HepG2 (cell line): ENCODE measurements around the gene HOXA5. TPM values are rescaled to one million over a fixed set of nuclear protein-coding genes. Genes with fewer than 3 reads are reported as not detected.

Experiments
- ARNT2 ChIP-seq: sonication (generic); formaldehyde crosslinking; IDR thresholded peaks from 2 replicates; pipeline ENCODE4 v1.8.0; 2022; ENCODE audit warnings: mild to moderate bottlenecking, low read depth, missing genetic modification reagents, moderate library complexity
- CC2D1A ChIP-seq: sonication (generic); formaldehyde crosslinking; IDR thresholded peaks from 2 replicates; pipeline ENCODE4 v1.8.1; 2023; ENCODE audit warnings: mild to moderate bottlenecking, missing genetic modification reagents
- DNMT1 ChIP-seq: sonication (generic); formaldehyde crosslinking; IDR thresholded peaks from 2 replicates; pipeline ENCODE4 v1.5.1; 2020; ENCODE audit warnings: mild to moderate bottlenecking, missing genetic modification reagents
- ELF1 ChIP-seq: sonication (generic); formaldehyde crosslinking; IDR thresholded peaks from 2 replicates; pipeline ENCODE4 v1.4.0; 2020; ENCODE audit warnings: missing genetic modification reagents
- SPEN ChIP-seq: sonication (generic); formaldehyde crosslinking; IDR thresholded peaks from 2 replicates; pipeline ENCODE4 v1.5.1; 2020; ENCODE audit warnings: low read depth, mild to moderate bottlenecking, missing genetic modification reagents
- ZNF10 ChIP-seq: sonication (generic); formaldehyde crosslinking; IDR thresholded peaks from 2 replicates; pipeline ENCODE4 v1.4.0; 2020; ENCODE audit warnings: mild to moderate bottlenecking, low read depth, missing genetic modification reagents, borderline replicate concordance
- ZNF263 ChIP-seq: sonication (generic); formaldehyde crosslinking; IDR thresholded peaks from 2 replicates; pipeline ENCODE4 v1.4.0; 2020; ENCODE audit warnings: missing genetic modification reagents
- ZNF619 ChIP-seq: sonication (generic); formaldehyde crosslinking; IDR thresholded peaks from 2 replicates; pipeline ENCODE4 v1.4.0; 2020; ENCODE audit warnings: mild to moderate bottlenecking, missing genetic modification reagents
- ZNF746 ChIP-seq: sonication (generic); formaldehyde crosslinking; IDR thresholded peaks from 2 replicates; pipeline ENCODE4 v1.8.0; 2022; ENCODE audit warnings: mild to moderate bottlenecking, missing genetic modification reagents
- ZNF883 ChIP-seq: sonication (generic); formaldehyde crosslinking; IDR thresholded peaks from 2 replicates; pipeline ENCODE4 v1.5.1; 2020; ENCODE audit warnings: mild to moderate bottlenecking, missing genetic modification reagents; ENCODE audit errors: not compliant biosample characterization
- polyA plus RNA-seq, 8 experiments: library from polyadenylated mRNA; depleted of rRNA in 3 of 8; stranded (reverse) in 7 of 8; unstranded in 1 of 8; fragments of >200 nt; fragmentation: Illumina TruSeq in 4 of 8; extraction: Trizol in 4 of 8; gene quantifications; 2 replicates each; pipeline versions ENCODE4 v1.2.1 to v1.2.3, GENCODE V29; 2011 to 2016; ENCODE audit warnings: low read depth in 4 of 8, missing spikeins in 1 of 8, mixed read lengths in 1 of 8; ENCODE audit not compliant: insufficient read depth in 1 of 8
- total RNA-seq, 5 experiments: library from RNA; depleted of rRNA; stranded (reverse); fragments of >200 nt; fragmentation: Illumina TruSeq; extraction: Trizol; gene quantifications; 2 replicates each; pipeline ENCODE4 v1.2.3, GENCODE V29; 2016; ENCODE audit warnings: low read depth in 1 of 5
- TF ChIP-seq, protein P1 (sequence below): sonication (generic); formaldehyde crosslinking; IDR thresholded peaks from 2 replicates; pipeline ENCODE4 v1.4.0; 2020; ENCODE audit warnings: mild to moderate bottlenecking, missing genetic modification reagents
- TF ChIP-seq, protein P2 (sequence below): sonication (generic); formaldehyde crosslinking; IDR thresholded peaks from 2 replicates; pipeline ENCODE4 v1.5.1; 2020; ENCODE audit warnings: mild to moderate bottlenecking, missing genetic modification reagents, moderate library complexity
- TF ChIP-seq, protein P3 (sequence below): sonication (generic); formaldehyde crosslinking; IDR thresholded peaks from 2 replicates; pipeline ENCODE4 v1.5.0; 2020; ENCODE audit warnings: missing genetic modification reagents, mild to moderate bottlenecking, borderline replicate concordance
- TF ChIP-seq, protein P4 (sequence below): sonication (generic); formaldehyde crosslinking; IDR thresholded peaks from 2 replicates; pipeline ENCODE4 v1.5.1; 2020; ENCODE audit warnings: mild to moderate bottlenecking, missing genetic modification reagents, moderate library complexity
- TF ChIP-seq, protein P5 (sequence below): sonication (generic); formaldehyde crosslinking; IDR thresholded peaks from 2 replicates; pipeline ENCODE4 v1.5.0; 2020; ENCODE audit warnings: missing genetic modification reagents
- TF ChIP-seq, protein P6 (sequence below): sonication (generic); formaldehyde crosslinking; conservative IDR thresholded peaks from 2 replicates; pipeline ENCODE4 v1.8.0; 2022; ENCODE audit warnings: missing genetic modification reagents

The HOXA5 gene
- total and polyA plus RNA-seq, 2 of the 13 experiments (the other 11 are each of a cell fraction or from before 2014, with no cell fraction given) = 3.2 to 3.6 TPM

DNA sequence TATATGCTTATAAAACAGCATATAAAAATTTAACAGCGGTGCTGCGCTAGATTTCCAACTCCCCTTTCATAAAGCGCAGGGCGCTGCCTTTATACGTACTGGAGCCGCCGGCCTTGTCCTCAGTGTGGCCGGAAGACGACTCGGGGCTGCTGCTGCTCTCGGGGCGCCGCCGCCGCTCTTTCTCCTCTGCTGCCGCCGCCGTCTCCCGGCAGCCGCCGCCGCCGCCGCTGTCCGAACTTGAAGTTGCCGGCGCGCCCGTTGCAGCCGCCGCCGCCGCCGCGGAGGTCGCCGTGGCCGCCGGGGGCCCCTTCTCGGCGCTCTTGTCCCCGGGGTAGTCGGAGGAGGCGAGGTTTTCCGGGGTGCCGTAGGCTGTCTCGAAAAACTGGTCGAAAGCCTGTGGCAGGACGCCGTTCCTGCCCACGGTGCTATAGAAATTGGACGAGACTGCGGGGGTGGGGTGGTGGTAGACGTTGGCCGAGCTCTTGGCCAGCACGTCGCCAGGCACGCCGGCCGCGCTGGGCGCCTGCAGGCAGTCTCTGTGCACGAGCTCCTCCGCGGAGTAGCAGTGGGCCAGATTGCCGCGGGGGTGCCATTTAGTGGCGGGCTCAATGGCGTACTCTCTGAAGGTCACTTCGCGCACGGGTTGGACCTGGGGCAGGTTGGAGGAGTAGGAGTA, 41.0 kb upstream of the HOXA5 start (continued):
- TF ChIP-seq, protein P1, sequence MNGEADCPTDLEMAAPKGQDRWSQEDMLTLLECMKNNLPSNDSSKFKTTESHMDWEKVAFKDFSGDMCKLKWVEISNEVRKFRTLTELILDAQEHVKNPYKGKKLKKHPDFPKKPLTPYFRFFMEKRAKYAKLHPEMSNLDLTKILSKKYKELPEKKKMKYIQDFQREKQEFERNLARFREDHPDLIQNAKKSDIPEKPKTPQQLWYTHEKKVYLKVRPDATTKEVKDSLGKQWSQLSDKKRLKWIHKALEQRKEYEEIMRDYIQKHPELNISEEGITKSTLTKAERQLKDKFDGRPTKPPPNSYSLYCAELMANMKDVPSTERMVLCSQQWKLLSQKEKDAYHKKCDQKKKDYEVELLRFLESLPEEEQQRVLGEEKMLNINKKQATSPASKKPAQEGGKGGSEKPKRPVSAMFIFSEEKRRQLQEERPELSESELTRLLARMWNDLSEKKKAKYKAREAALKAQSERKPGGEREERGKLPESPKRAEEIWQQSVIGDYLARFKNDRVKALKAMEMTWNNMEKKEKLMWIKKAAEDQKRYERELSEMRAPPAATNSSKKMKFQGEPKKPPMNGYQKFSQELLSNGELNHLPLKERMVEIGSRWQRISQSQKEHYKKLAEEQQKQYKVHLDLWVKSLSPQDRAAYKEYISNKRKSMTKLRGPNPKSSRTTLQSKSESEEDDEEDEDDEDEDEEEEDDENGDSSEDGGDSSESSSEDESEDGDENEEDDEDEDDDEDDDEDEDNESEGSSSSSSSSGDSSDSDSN (CRISPR knock-in tag) = 0 out of 2 replicates have a peak, but pooled peaks have one; percentile 21
- TF ChIP-seq, protein P2, sequence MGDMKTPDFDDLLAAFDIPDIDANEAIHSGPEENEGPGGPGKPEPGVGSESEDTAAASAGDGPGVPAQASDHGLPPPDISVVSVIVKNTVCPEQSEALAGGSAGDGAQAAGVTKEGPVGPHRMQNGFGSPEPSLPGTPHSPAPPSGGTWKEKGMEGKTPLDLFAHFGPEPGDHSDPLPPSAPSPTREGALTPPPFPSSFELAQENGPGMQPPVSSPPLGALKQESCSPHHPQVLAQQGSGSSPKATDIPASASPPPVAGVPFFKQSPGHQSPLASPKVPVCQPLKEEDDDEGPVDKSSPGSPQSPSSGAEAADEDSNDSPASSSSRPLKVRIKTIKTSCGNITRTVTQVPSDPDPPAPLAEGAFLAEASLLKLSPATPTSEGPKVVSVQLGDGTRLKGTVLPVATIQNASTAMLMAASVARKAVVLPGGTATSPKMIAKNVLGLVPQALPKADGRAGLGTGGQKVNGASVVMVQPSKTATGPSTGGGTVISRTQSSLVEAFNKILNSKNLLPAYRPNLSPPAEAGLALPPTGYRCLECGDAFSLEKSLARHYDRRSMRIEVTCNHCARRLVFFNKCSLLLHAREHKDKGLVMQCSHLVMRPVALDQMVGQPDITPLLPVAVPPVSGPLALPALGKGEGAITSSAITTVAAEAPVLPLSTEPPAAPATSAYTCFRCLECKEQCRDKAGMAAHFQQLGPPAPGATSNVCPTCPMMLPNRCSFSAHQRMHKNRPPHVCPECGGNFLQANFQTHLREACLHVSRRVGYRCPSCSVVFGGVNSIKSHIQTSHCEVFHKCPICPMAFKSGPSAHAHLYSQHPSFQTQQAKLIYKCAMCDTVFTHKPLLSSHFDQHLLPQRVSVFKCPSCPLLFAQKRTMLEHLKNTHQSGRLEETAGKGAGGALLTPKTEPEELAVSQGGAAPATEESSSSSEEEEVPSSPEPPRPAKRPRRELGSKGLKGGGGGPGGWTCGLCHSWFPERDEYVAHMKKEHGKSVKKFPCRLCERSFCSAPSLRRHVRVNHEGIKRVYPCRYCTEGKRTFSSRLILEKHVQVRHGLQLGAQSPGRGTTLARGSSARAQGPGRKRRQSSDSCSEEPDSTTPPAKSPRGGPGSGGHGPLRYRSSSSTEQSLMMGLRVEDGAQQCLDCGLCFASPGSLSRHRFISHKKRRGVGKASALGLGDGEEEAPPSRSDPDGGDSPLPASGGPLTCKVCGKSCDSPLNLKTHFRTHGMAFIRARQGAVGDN = 0 out of 2 replicates have a peak, but pooled peaks have one; percentile 7
- TF ChIP-seq ZNF619 = no peak
- TF ChIP-seq ARNT2 (CRISPR knock-in tag) = 0 out of 2 replicates have a peak, but pooled peaks have one; percentile 23
- TF ChIP-seq CC2D1A = no peak
- TF ChIP-seq, protein P3, sequence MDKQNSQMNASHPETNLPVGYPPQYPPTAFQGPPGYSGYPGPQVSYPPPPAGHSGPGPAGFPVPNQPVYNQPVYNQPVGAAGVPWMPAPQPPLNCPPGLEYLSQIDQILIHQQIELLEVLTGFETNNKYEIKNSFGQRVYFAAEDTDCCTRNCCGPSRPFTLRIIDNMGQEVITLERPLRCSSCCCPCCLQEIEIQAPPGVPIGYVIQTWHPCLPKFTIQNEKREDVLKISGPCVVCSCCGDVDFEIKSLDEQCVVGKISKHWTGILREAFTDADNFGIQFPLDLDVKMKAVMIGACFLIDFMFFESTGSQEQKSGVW (CRISPR knock-in tag) = no peak
- no peak for TF ChIP-seq SPEN (CRISPR knock-in tag)
- TF ChIP-seq, protein P4, sequence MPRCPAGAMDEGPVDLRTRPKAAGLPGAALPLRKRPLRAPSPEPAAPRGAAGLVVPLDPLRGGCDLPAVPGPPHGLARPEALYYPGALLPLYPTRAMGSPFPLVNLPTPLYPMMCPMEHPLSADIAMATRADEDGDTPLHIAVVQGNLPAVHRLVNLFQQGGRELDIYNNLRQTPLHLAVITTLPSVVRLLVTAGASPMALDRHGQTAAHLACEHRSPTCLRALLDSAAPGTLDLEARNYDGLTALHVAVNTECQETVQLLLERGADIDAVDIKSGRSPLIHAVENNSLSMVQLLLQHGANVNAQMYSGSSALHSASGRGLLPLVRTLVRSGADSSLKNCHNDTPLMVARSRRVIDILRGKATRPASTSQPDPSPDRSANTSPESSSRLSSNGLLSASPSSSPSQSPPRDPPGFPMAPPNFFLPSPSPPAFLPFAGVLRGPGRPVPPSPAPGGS (CRISPR knock-in tag) = no peak
- no peak for TF ChIP-seq DNMT1
- TF ChIP-seq ELF1 = no peak
- TF ChIP-seq ZNF10 (CRISPR knock-in tag) = no peak
- no peak for TF ChIP-seq ZNF746 (CRISPR knock-in tag)
- TF ChIP-seq ZNF883 (CRISPR knock-in tag) = no peak
- TF ChIP-seq ZNF263 (CRISPR knock-in tag) = no peak
- TF ChIP-seq, protein P5, sequence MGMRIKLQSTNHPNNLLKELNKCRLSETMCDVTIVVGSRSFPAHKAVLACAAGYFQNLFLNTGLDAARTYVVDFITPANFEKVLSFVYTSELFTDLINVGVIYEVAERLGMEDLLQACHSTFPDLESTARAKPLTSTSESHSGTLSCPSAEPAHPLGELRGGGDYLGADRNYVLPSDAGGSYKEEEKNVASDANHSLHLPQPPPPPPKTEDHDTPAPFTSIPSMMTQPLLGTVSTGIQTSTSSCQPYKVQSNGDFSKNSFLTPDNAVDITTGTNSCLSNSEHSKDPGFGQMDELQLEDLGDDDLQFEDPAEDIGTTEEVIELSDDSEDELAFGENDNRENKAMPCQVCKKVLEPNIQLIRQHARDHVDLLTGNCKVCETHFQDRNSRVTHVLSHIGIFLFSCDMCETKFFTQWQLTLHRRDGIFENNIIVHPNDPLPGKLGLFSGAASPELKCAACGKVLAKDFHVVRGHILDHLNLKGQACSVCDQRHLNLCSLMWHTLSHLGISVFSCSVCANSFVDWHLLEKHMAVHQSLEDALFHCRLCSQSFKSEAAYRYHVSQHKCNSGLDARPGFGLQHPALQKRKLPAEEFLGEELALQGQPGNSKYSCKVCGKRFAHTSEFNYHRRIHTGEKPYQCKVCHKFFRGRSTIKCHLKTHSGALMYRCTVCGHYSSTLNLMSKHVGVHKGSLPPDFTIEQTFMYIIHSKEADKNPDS (CRISPR knock-in tag) = no peak
- TF ChIP-seq, protein P6, sequence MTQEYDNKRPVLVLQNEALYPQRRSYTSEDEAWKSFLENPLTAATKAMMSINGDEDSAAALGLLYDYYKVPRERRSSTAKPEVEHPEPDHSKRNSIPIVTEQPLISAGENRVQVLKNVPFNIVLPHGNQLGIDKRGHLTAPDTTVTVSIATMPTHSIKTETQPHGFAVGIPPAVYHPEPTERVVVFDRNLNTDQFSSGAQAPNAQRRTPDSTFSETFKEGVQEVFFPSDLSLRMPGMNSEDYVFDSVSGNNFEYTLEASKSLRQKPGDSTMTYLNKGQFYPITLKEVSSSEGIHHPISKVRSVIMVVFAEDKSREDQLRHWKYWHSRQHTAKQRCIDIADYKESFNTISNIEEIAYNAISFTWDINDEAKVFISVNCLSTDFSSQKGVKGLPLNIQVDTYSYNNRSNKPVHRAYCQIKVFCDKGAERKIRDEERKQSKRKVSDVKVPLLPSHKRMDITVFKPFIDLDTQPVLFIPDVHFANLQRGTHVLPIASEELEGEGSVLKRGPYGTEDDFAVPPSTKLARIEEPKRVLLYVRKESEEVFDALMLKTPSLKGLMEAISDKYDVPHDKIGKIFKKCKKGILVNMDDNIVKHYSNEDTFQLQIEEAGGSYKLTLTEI (CRISPR knock-in tag) = no peak
